ENCODE measurements around the gene LCE2B. TPM values are rescaled to one million over a fixed set of nuclear protein-coding genes. Genes with fewer than 3 reads are reported as not detected.
"Not testable (repeated sequence)": the region's sequence is repeated elsewhere in the genome, so short reads cannot be mapped to it uniquely, and the experiment has no call there.

The LCE2B gene
- total RNA-seq, 1 donor from 2014 or later: not detected

DNA sequence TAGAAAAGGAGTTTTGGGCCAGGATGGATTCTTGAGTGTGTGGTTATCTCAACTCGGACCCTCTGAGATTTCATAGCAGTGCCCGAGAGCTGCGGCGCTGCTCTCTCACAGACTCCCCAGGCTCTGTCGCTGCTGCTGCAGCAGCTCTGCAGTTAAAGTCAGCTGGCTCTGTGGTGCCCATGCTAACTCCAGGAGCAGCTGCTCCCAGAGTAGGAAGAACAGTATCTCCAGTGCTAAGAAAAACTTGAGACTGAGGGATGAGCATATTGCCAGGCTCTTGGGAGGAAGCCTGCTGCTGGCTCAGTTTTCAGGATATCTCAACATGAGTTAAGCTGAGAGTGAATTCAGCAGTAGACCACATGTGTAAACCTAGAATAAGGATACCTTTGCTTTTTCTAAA lies 18.3 kb upstream of the LCE2B start:
- Histone ChIP-seq H3K4me3 (ENCODE audit: low read length in 3 of 3) (no peak overlapping the region), H3K9me3 (ENCODE audit: control insufficient read depth in 3 of 3, low read length in 3 of 3) (no peaks in the 10 kb centered on the region), H3K36me3 (ENCODE audit: control insufficient read depth in 3 of 3, insufficient read depth in 3 of 3, low read length in 3 of 3) (no peaks in the 10 kb centered on the region), H3K27ac (ENCODE audit: low read depth, low read length) (no peak overlapping the region), H3K27me3 (ENCODE audit: control insufficient read depth in 3 of 3, insufficient read depth in 3 of 3, low read length in 3 of 3) (peaks cover 0 to 3% (median 0%) of the 10 kb centered on the region in 3 donors), H3K4me1 (ENCODE audit: control insufficient read depth in 3 of 3, insufficient read depth in 3 of 3, low read length in 3 of 3) (no peaks in the 10 kb centered on the region), H3K9ac (ENCODE audit: low read depth in 1 of 3, low read length in 3 of 3) (no peak overlapping the region)

DNA sequence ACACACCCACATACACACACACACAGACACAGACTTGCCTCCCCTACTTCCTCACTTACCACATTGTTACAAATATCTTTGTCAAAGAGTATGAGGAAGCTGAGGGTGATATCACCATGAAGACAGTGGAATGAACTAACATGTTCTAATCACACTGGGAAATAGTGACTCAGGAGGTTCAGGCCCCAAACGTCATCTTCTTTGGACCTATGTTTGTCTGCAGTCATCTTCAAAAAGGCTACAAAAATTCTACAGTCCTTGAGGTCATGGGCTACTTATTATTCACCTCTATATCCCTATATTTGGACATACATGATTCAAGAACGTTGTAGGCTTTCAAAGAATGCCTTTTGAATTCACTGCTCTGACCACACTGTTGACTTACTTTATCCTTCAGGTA lies 12.9 kb upstream of the LCE2B start:
- no peaks in the 10 kb centered on the region for H3K27me3 ChIP-seq (ENCODE audit: control insufficient read depth in 3 of 3, insufficient read depth in 3 of 3, low read length in 3 of 3)
- no peaks in the 10 kb centered on the region for H3K9me3 ChIP-seq (ENCODE audit: control insufficient read depth in 3 of 3, low read length in 3 of 3)
- H3K27ac ChIP-seq (ENCODE audit: low read depth, low read length): no peak overlapping the region
- no peak overlapping the region for H3K9ac ChIP-seq (ENCODE audit: low read depth in 1 of 3, low read length in 3 of 3)
- H3K4me1 ChIP-seq (ENCODE audit: control insufficient read depth in 3 of 3, insufficient read depth in 3 of 3, low read length in 3 of 3): no peaks in the 10 kb centered on the region
- no peaks in the 10 kb centered on the region for H3K36me3 ChIP-seq (ENCODE audit: control insufficient read depth in 3 of 3, insufficient read depth in 3 of 3, low read length in 3 of 3)
- no peak overlapping the region for H3K4me3 ChIP-seq (ENCODE audit: low read length in 3 of 3)

DNA sequence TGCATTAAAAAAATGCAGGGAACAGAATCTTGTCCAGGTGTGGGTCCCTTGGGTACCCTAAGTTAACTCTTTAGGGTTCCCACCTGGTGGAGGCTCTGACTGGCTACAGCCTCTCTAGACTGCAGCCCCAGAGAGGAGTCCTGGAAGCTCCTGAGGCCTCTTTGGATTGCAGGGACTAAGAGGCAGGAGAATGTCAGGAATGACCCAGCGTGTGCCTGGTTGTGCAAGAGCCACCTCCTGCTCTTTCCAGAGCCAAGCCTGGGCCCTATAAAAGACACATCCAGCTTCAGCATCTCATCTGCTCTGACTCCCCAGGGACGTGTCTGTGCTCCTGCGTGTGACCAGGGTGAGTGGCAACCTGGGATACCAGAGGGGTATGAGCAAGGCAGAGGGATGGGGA lies 10.9 kb upstream of the LCE2B start, which contains the start of gene LCE2C:
TSS of gene LCE2C (plus strand) at position 297 of the 400 bp plus-strand sequence. CDS start 737 bp downstream, outside the sequence.
- H3K9me3 ChIP-seq (ENCODE audit: control insufficient read depth in 3 of 3, low read length in 3 of 3); H3K4me1 ChIP-seq (ENCODE audit: control insufficient read depth in 3 of 3, insufficient read depth in 3 of 3, low read length in 3 of 3); H3K27me3 ChIP-seq (ENCODE audit: control insufficient read depth in 3 of 3, insufficient read depth in 3 of 3, low read length in 3 of 3); H3K27ac ChIP-seq (ENCODE audit: low read depth, low read length); H3K9ac ChIP-seq (ENCODE audit: low read depth in 1 of 3, low read length in 3 of 3); H3K4me3 ChIP-seq (ENCODE audit: low read length in 3 of 3); H3K36me3 ChIP-seq (ENCODE audit: control insufficient read depth in 3 of 3, insufficient read depth in 3 of 3, low read length in 3 of 3): not testable (repeated sequence)

DNA sequence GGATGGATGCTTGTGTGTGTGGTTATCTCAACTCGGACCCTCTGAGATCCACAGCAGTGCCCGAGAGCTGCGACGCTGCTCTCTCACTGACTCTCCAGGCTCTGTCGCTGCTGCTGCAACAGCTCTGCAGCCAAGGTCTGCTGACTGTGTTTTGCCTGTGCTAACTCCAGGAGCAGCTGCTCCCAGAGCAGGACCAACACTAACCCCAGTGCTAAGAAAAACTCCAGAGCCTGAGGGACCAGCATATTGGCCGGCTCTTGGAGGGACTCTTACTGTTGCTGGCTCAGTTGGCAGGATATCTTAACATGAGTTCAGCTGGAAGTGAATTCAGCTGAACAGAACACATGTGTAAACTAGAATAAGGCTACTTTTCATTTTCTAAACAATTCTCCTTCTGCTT lies 6.5 kb upstream of the LCE2B start:
- no peaks in the 10 kb centered on the region for H3K27me3 ChIP-seq (ENCODE audit: control insufficient read depth in 3 of 3, insufficient read depth in 3 of 3, low read length in 3 of 3)
- H3K36me3 ChIP-seq (ENCODE audit: control insufficient read depth in 3 of 3, insufficient read depth in 3 of 3, low read length in 3 of 3): no peaks in the 10 kb centered on the region
- no peak overlapping the region for H3K27ac ChIP-seq (ENCODE audit: low read depth, low read length)
- no peak overlapping the region for H3K4me3 ChIP-seq (ENCODE audit: low read length in 3 of 3)
- H3K4me1 ChIP-seq (ENCODE audit: control insufficient read depth in 3 of 3, insufficient read depth in 3 of 3, low read length in 3 of 3): no peaks in the 10 kb centered on the region
- H3K9me3 ChIP-seq (ENCODE audit: control insufficient read depth in 3 of 3, low read length in 3 of 3): no peaks in the 10 kb centered on the region
- no peak overlapping the region for H3K9ac ChIP-seq (ENCODE audit: low read depth in 1 of 3, low read length in 3 of 3)

DNA sequence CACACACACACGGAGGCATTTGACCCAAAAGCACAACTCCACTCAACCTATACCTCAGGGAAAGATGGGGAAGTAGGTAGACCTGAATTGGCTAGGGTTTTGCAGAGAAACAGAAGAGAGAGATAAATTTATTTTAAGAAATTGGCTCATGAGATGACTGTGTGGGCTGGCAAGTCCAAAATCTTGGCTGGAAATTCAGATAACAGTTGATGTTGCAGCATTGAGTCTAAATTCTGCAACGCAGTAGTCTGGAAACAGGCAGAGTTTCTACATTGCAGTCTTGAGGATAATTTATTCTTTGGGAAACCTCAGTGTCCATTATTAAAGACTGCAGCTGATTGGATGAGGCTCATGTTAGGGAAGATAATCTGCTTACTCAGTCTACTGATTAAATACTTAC lies 4.3 kb upstream of the LCE2B start:
- no peak overlapping the region for H3K4me3 ChIP-seq (ENCODE audit: low read length in 3 of 3)
- no peak overlapping the region for H3K27ac ChIP-seq (ENCODE audit: low read depth, low read length)
- H3K9me3 ChIP-seq (ENCODE audit: control insufficient read depth in 3 of 3, low read length in 3 of 3): no peaks in the 10 kb centered on the region
- no peaks in the 10 kb centered on the region for H3K4me1 ChIP-seq (ENCODE audit: control insufficient read depth in 3 of 3, insufficient read depth in 3 of 3, low read length in 3 of 3)
- H3K9ac ChIP-seq (ENCODE audit: low read depth in 1 of 3, low read length in 3 of 3): no peak overlapping the region
- no peaks in the 10 kb centered on the region for H3K36me3 ChIP-seq (ENCODE audit: control insufficient read depth in 3 of 3, insufficient read depth in 3 of 3, low read length in 3 of 3)
- no peaks in the 10 kb centered on the region for H3K27me3 ChIP-seq (ENCODE audit: control insufficient read depth in 3 of 3, insufficient read depth in 3 of 3, low read length in 3 of 3)

DNA sequence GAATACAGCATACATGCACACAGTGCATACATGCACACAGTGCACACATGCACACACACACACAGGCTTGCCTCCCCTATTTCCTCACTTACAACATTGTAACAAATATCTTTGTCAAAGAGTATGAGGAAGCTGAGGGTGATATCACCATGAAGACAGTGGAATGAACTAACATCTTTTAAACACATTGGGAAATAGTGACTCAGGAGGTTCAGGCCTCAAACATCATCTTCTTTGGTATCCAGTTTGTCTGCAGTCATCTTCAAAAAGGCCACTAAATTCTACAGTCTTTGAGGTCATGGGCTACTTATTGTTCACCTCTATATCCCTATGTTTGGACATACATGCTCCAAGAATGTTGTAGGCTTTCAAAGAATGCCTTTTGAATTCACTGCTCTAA lies 2.1 kb upstream of the LCE2B start:
- no peak overlapping the region for H3K9ac ChIP-seq (ENCODE audit: low read depth in 1 of 3, low read length in 3 of 3)
- no peaks in the 10 kb centered on the region for H3K9me3 ChIP-seq (ENCODE audit: control insufficient read depth in 3 of 3, low read length in 3 of 3)
- no peak overlapping the region for H3K4me3 ChIP-seq (ENCODE audit: low read length in 3 of 3)
- no peaks in the 10 kb centered on the region for H3K36me3 ChIP-seq (ENCODE audit: control insufficient read depth in 3 of 3, insufficient read depth in 3 of 3, low read length in 3 of 3)
- no peak overlapping the region for H3K27ac ChIP-seq (ENCODE audit: low read depth, low read length)
- no peaks in the 10 kb centered on the region for H3K4me1 ChIP-seq (ENCODE audit: control insufficient read depth in 3 of 3, insufficient read depth in 3 of 3, low read length in 3 of 3)
- no peaks in the 10 kb centered on the region for H3K27me3 ChIP-seq (ENCODE audit: control insufficient read depth in 3 of 3, insufficient read depth in 3 of 3, low read length in 3 of 3)

DNA sequence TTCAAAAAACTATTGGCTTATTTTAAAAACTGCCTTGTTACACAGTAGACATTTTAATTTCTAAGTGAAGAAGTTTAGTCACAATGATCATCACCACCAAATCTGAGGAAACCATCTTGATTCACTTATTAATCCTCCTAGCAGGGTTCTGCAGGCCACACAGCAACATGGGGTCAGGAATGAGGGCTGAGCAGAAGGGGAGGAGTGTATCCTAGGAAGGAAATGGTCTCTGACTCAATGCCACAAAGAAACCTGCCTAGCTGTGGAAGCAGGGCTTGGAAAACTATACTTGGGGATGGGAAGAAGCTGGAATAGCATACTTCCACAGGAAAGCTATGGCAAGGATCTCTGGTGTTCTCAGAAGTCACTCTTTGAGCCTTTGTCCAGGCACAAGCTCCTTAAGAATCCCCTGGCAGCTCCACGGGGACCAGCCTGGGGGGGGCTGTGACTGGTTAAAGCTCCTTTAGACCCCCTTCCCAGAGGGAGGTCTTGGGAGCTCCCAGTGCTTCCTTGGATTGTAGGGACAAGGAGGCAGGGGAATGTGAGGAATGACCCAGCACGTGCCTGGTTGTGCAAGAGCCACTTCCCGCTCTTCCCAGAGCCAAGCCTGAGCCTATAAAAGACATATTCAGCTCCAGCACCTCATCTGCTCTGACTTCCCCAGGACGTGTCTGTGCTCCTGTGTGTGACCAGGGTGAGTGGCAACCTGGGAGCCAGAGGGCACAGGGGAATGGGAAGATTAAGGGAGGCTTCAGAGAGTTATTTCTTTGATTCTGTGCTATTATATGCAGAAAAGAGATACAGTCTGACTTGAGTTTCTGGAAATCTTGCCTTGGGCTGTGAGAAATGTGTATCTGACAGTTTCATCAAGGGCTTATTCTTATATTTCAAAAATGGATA lies 12.0 kb downstream of the LCE2B start, which contains the start of gene LCE2A:
TSS of gene LCE2A (plus strand) at position 645 of the 900 bp plus-strand sequence. CDS start 557 bp downstream, outside the sequence.
- Histone ChIP-seq H3K4me1 (ENCODE audit: control insufficient read depth in 3 of 3, insufficient read depth in 3 of 3, low read length in 3 of 3) (no peaks in the 10 kb centered on the region), H3K27ac (ENCODE audit: low read depth, low read length) (no peak within 1 kb of the TSS), H3K36me3 (ENCODE audit: control insufficient read depth in 3 of 3, insufficient read depth in 3 of 3, low read length in 3 of 3) (no peaks in the 10 kb centered on the region), H3K9ac (ENCODE audit: low read depth in 1 of 3, low read length in 3 of 3) (no peak within 1 kb of the TSS), H3K9me3 (ENCODE audit: control insufficient read depth in 3 of 3, low read length in 3 of 3) (no peaks in the 10 kb centered on the region), H3K27me3 (ENCODE audit: control insufficient read depth in 3 of 3, insufficient read depth in 3 of 3, low read length in 3 of 3) (no peaks in the 10 kb centered on the region), H3K4me3 (ENCODE audit: low read length in 3 of 3) (no peak within 1 kb of the TSS)

DNA sequence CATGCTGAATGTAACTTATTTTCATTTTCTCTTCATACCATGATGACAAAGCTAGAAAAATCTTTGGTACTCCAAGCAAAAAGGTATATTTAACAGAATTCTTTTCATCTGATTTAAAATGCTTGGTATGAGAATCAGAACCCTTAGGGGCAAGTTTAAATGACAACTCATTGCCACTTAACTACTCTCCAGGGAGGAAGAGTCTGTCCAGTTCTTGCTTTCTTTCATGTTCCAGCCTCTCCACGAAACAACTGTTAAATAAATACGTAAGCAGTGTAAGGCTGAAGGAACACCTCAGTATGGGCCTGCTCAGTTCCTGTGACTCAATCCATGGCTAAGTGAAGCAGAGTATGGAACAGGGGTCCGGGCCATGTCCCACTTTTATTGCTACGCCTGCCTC lies 13.8 kb downstream of the LCE2B start:
- no peaks in the 10 kb centered on the region for H3K27me3 ChIP-seq (ENCODE audit: control insufficient read depth in 3 of 3, insufficient read depth in 3 of 3, low read length in 3 of 3)

DNA sequence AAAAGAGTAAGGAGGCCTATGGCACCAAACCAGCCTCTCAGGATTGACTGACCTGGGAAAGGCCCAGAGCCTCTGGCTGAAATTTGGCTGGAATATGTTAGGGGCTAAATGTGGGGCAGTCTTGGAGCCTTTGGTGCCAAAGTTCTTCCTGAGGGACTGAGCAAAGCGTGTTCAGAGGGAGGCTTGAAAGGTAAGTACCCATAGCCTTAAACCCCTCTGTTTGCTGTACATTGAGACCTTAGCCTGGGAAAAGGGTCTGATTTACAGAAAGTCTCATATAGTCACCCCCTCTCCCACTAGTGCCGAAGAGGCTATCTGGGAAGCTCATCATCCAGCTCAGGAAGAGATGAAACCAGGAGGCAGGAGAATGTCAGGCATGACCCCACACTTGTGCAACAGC lies 21.9 kb downstream of the LCE2B start, which contains the start of gene LCE4A:
TSS of gene LCE4A (plus strand) at position 301 of the 400 bp plus-strand sequence. CDS start 916 bp downstream, outside the sequence.
- H3K4me1 ChIP-seq (ENCODE audit: control insufficient read depth in 3 of 3, insufficient read depth in 3 of 3, low read length in 3 of 3): no peaks in the 10 kb centered on the region
- H3K27ac ChIP-seq (ENCODE audit: low read depth, low read length): no peak within 1 kb of the TSS
- no peak within 1 kb of the TSS for H3K4me3 ChIP-seq (ENCODE audit: low read length in 3 of 3)
- H3K36me3 ChIP-seq (ENCODE audit: control insufficient read depth in 3 of 3, insufficient read depth in 3 of 3, low read length in 3 of 3): no peaks in the 10 kb centered on the region
- no peak within 1 kb of the TSS for H3K9ac ChIP-seq (ENCODE audit: low read depth in 1 of 3, low read length in 3 of 3)
- H3K27me3 ChIP-seq (ENCODE audit: control insufficient read depth in 3 of 3, insufficient read depth in 3 of 3, low read length in 3 of 3): peaks cover 0 to 2% (median 0%) of the 10 kb centered on the region in 3 donors
- H3K9me3 ChIP-seq (ENCODE audit: control insufficient read depth in 3 of 3, low read length in 3 of 3): no peaks in the 10 kb centered on the region

More for the DNA sequence above, 13.8 kb downstream of the LCE2B start:
- Histone ChIP-seq H3K4me1 (ENCODE audit: control insufficient read depth in 3 of 3, insufficient read depth in 3 of 3, low read length in 3 of 3) (no peaks in the 10 kb centered on the region), H3K9me3 (ENCODE audit: control insufficient read depth in 3 of 3, low read length in 3 of 3) (no peaks in the 10 kb centered on the region), H3K4me3 (ENCODE audit: low read length in 3 of 3) (no peak overlapping the region), H3K9ac (ENCODE audit: low read depth in 1 of 3, low read length in 3 of 3) (no peak overlapping the region), H3K27ac (ENCODE audit: low read depth, low read length) (no peak overlapping the region), H3K36me3 (ENCODE audit: control insufficient read depth in 3 of 3, insufficient read depth in 3 of 3, low read length in 3 of 3) (no peaks in the 10 kb centered on the region)

DNA sequence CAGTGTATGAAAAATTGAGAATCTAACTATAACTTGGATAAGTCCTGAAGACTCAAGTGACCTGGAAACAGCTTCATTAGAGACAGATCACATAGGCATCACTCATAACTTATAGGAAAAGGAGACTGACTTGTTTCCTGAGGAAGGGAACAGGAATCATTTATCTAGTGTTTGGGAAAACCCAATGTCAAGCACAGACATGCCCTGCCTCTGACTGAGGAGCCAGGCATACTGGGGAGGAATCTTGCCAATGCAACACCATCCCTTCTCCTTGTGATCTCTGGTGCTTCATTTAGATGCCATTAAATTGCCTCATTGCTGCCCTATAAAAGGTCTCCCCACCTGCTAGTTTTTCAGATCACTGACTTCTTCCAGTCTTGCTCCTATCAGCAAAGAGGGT lies 32.3 kb downstream of the LCE2B start:
- H3K9ac ChIP-seq (ENCODE audit: low read depth in 1 of 3, low read length in 3 of 3): no peak overlapping the region
- no peak overlapping the region for H3K4me3 ChIP-seq (ENCODE audit: low read length in 3 of 3)
- H3K27me3 ChIP-seq (ENCODE audit: control insufficient read depth in 3 of 3, insufficient read depth in 3 of 3, low read length in 3 of 3): no peaks in the 10 kb centered on the region
- peaks cover 0 to 5% (median 4%) of the 10 kb centered on the region in 3 donors for H3K9me3 ChIP-seq (ENCODE audit: control insufficient read depth in 3 of 3, low read length in 3 of 3)
- H3K36me3 ChIP-seq (ENCODE audit: control insufficient read depth in 3 of 3, insufficient read depth in 3 of 3, low read length in 3 of 3): no peaks in the 10 kb centered on the region
- H3K27ac ChIP-seq (ENCODE audit: low read depth, low read length): no peak overlapping the region
- H3K4me1 ChIP-seq (ENCODE audit: control insufficient read depth in 3 of 3, insufficient read depth in 3 of 3, low read length in 3 of 3): no peaks in the 10 kb centered on the region

Measured in skeletal muscle tissue (tissue), 4 donors.